ENCODE data around the gene EPG5.
"Not testable (repeated sequence)": the region's sequence is repeated elsewhere in the genome, so short reads cannot be mapped to it uniquely, and the experiment has no call there.

Gene EPG5

DNA sequence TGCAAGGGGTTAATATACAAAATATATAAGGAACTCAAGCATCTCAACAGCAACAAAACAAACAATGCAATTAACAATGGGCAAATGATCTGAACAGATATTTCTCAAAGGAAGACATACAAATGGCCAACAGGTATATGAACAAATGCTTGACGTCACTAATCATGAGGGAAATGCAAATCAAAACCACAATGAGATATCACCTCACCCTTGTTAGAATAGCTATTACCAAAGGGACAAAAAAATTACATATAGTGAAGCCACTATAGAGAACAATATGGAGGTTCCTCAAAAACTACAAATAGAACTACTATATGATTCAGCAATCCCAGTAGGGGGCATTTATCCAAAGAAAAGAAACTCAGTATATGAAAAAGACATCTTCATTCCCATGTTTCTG lies 145.4 kb downstream of the EPG5 start:
- Histone ChIP-seq H3K9ac (ENCODE audit: insufficient read length, low read depth) (no peak overlapping the region), H3K27me3 (ENCODE audit: insufficient read depth, insufficient read length) (no peaks in the 10 kb centered on the region)
- no peak for DNase-seq (ENCODE audit: low read depth, low spot score)

DNA sequence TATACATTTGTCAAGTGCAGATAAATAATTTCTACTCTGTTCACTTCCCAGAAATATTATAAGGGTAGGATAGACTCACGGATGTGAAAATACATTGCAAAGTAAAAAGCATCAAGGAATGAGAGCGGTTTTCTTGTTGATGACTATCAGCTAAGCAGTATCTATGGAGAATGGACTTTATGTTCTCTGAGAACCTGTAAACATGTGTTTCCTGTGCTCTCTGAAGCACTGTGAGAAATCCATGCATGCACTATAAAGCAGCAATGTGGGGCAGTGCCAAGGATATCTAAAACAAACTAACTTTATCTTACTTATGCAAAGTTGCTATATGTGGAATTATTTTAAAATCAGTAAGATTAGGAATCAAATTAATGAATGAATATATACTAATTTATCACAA lies 146.1 kb downstream of the EPG5 start:
- Histone ChIP-seq H3K36me3 (ENCODE audit: insufficient read depth, insufficient read length, low read length) (no peaks in the 10 kb centered on the region), H3K27me3 (ENCODE audit: insufficient read depth, insufficient read length) (no peaks in the 10 kb centered on the region), H3K4me3 (ENCODE audit: insufficient read length, low read depth) (no peak overlapping the region), H3K9ac (ENCODE audit: insufficient read length, low read depth) (no peak overlapping the region), H3K4me1 (ENCODE audit: insufficient read depth, insufficient read length) (peaks cover 2% of the 10 kb centered on the region), H3K9me3 (ENCODE audit: insufficient read depth, low read length) (no peaks in the 10 kb centered on the region)
- no peak for DNase-seq (ENCODE audit: low read depth, low spot score)
- TF ChIP-seq YY1 (IDR thresholded peaks at IDR 0.05; ENCODE audit: insufficient read depth, insufficient read length) (no peak), SUZ12 (IDR thresholded peaks at IDR 0.05; ENCODE audit: extremely low read depth, insufficient read depth, insufficient read length) (no peak), ZNF274 (IDR thresholded peaks at IDR 0.05; ENCODE audit: low read depth, low read length) (no peak)

More for the DNA sequence above, 145.4 kb downstream of the EPG5 start:
- TF ChIP-seq YY1 (IDR thresholded peaks at IDR 0.05; ENCODE audit: insufficient read depth, insufficient read length) (no peak), ZNF274 (IDR thresholded peaks at IDR 0.05; ENCODE audit: low read depth, low read length) (no peak)
- Histone ChIP-seq H3K4me3 (ENCODE audit: insufficient read length, low read depth) (no peak overlapping the region), H3K36me3 (ENCODE audit: insufficient read depth, insufficient read length, low read length) (no peaks in the 10 kb centered on the region), H3K9me3 (ENCODE audit: insufficient read depth, low read length) (no peaks in the 10 kb centered on the region), H3K4me1 (ENCODE audit: insufficient read depth, insufficient read length) (peaks cover 8% of the 10 kb centered on the region)

DNA sequence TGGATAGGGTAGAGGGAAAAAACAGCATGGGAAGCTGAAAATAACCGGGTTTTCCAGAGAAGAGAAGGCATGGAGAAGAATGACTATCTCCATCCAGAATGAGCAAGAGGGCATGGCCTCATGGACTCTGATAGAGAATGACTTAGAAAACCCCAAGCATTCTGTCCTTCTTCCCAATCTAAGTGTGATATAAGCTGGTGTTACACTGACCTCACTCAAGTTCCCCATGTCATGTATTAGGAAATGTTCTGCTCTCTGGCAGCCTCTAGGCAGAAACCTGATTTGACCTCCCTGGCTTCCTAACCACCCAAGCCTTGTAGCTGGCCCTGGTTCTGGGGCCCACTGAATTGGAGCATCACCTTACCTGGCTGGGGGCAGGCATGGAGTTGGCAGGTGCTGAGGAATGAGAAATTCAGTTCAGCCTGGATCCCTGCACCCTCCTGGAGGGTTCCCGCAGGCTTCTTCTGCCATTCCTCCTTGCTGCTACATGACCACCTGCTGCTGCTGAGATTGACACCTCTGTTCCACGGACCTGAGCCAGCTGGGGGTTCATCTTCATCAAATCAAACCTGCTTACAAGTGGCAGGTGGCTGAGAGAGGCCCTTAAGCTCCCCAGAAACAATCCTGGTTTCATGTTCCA lies 146.9 kb downstream of the EPG5 start:
- no peak for DNase-seq (ENCODE audit: low read depth, low spot score)
- no peaks in the 10 kb centered on the region for H3K36me3 ChIP-seq (ENCODE audit: insufficient read depth, insufficient read length, low read length)
- H3K4me3 ChIP-seq (ENCODE audit: insufficient read length, low read depth): no peak overlapping the region
- no peaks in the 10 kb centered on the region for H3K4me1 ChIP-seq (ENCODE audit: insufficient read depth, insufficient read length)
- TF ChIP-seq YY1 (IDR thresholded peaks at IDR 0.05; ENCODE audit: insufficient read depth, insufficient read length) (no peak), ZNF274 (IDR thresholded peaks at IDR 0.05; ENCODE audit: low read depth, low read length) (no peak)
- H3K27me3 ChIP-seq (ENCODE audit: insufficient read depth, insufficient read length): no peaks in the 10 kb centered on the region
- H3K9ac ChIP-seq (ENCODE audit: insufficient read length, low read depth): no peak overlapping the region
- H3K9me3 ChIP-seq (ENCODE audit: insufficient read depth, low read length): no peaks in the 10 kb centered on the region

DNA sequence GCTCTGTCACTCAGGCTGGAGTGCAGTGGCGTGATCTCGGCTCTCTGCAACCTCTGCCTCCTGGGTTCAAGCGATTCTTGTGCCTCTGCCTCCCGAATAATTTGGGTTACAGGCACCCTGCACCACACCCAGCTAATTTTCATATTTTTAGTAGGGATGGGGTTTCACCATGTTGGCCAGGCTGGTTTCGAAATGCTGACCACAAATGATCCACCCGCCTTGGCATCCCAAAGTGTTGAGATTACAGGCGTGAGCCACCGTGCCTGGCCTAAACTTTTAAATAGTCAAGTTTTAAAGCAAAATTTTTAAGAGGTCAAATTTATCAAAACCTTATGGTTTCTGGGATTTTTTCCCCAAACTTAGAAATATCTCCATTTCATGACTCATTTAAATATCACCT lies 148.4 kb downstream of the EPG5 start:
- H3K9ac ChIP-seq (ENCODE audit: insufficient read length, low read depth); H3K27me3 ChIP-seq (ENCODE audit: insufficient read depth, insufficient read length); DNase-seq (ENCODE audit: low read depth, low spot score); H3K36me3 ChIP-seq (ENCODE audit: insufficient read depth, insufficient read length, low read length); H3K4me3 ChIP-seq (ENCODE audit: insufficient read length, low read depth); H3K9me3 ChIP-seq (ENCODE audit: insufficient read depth, low read length); H3K4me1 ChIP-seq (ENCODE audit: insufficient read depth, insufficient read length): not testable (repeated sequence)

DNA sequence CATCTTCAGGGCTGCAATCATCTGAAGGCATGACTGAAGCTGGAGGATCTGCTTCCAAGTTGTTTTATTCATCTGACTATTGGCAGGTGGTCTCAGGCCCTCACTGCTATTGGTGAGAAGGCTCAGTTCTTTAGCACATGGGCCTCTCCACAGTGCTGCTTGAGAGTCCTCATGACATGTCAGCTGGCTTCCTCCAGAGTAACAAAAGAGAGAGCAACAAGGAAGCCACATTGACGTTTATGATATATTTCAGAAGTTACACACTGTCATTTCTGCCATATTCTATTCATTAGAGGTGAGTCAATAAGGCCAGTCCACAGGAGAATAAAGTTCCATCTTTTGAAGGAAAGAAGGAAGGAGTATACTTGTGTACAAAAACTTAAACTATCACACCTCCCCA lies 149.6 kb downstream of the EPG5 start:
- no peaks in the 10 kb centered on the region for H3K9me3 ChIP-seq (ENCODE audit: insufficient read depth, low read length)
- H3K4me3 ChIP-seq (ENCODE audit: insufficient read length, low read depth): no peak overlapping the region
- H3K4me1 ChIP-seq (ENCODE audit: insufficient read depth, insufficient read length): no peaks in the 10 kb centered on the region
- H3K9ac ChIP-seq (ENCODE audit: insufficient read length, low read depth): no peak overlapping the region
- no peak for DNase-seq (ENCODE audit: low read depth, low spot score)
- H3K36me3 ChIP-seq (ENCODE audit: insufficient read depth, insufficient read length, low read length): no peaks in the 10 kb centered on the region
- no peaks in the 10 kb centered on the region for H3K27me3 ChIP-seq (ENCODE audit: insufficient read depth, insufficient read length)
- TF ChIP-seq YY1 (IDR thresholded peaks at IDR 0.05; ENCODE audit: insufficient read depth, insufficient read length) (no peak), SUZ12 (IDR thresholded peaks at IDR 0.05; ENCODE audit: extremely low read depth, insufficient read depth, insufficient read length) (no peak)

DNA sequence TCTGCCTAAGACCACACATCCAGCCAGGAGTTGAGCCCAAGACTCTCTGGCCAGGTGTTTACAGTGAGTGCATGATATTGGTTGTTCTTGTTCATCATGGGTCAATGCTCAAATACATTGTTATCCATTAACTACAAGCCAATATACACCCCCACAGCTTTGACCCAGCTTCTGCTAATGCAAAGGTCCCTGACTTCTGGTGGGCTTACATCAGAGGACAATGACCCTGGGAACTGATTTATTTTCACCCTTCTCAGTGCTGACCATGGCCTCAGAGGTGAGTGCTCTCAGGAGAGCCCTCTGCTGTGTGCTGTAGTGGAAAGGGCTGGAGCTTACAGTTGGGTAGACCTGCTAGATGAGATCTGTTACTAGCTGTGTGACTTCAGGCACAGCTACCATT lies 152.4 kb downstream of the EPG5 start:
- not testable (repeated sequence) for H3K4me1 ChIP-seq (ENCODE audit: insufficient read depth, insufficient read length); H3K4me3 ChIP-seq (ENCODE audit: insufficient read length, low read depth); H3K9me3 ChIP-seq (ENCODE audit: insufficient read depth, low read length); H3K9ac ChIP-seq (ENCODE audit: insufficient read length, low read depth); H3K36me3 ChIP-seq (ENCODE audit: insufficient read depth, insufficient read length, low read length); DNase-seq (ENCODE audit: low read depth, low spot score); H3K27me3 ChIP-seq (ENCODE audit: insufficient read depth, insufficient read length)

DNA sequence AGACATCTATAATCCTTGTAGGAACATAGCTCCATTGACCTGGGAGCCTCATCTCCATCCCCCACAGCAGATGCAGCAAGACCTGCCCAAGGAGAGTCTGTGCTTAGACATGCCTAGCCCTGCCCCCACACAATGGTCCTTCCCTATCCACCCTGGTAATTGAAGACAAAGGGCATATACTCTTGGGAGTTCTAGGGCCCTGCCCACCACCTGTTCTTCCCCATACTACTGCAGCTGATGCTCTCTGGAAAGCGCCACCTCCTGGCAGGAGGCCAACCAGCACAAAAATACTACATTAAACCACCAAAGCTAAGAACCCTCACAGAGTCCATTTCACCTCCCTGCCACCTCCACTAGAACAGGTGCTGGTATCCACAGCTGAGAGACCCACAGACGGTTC lies 160.0 kb downstream of the EPG5 start:
- not testable (repeated sequence) for H3K4me3 ChIP-seq (ENCODE audit: insufficient read length, low read depth); H3K9me3 ChIP-seq (ENCODE audit: insufficient read depth, low read length); H3K4me1 ChIP-seq (ENCODE audit: insufficient read depth, insufficient read length); H3K27me3 ChIP-seq (ENCODE audit: insufficient read depth, insufficient read length); DNase-seq (ENCODE audit: low read depth, low spot score); H3K9ac ChIP-seq (ENCODE audit: insufficient read length, low read depth); H3K36me3 ChIP-seq (ENCODE audit: insufficient read depth, insufficient read length, low read length)

DNA sequence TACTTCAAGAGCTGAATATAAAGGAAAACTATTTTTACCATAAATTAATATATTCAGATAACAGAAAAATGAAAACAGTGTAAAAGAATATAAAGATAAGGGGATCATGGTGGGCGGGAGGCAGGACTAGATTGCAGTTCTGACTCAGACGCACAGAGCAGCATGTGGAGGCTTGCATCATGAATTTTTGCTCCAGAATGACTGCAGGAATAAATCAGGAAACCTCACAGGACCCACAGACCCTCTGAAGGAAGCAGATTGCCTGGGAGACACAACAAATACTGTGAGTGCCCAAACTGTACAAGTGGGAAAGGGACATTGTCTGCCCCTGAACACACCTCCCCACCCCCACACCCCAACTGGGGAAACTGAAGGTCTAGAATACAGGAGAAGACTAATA lies 160.9 kb downstream of the EPG5 start:
- Histone ChIP-seq H3K4me3 (ENCODE audit: insufficient read length, low read depth) (no peak overlapping the region), H3K4me1 (ENCODE audit: insufficient read depth, insufficient read length) (peaks cover 3% of the 10 kb centered on the region), H3K9ac (ENCODE audit: insufficient read length, low read depth) (no peak overlapping the region), H3K27me3 (ENCODE audit: insufficient read depth, insufficient read length) (no peaks in the 10 kb centered on the region), H3K36me3 (ENCODE audit: insufficient read depth, insufficient read length, low read length) (no peaks in the 10 kb centered on the region), H3K9me3 (ENCODE audit: insufficient read depth, low read length) (0 out of 2 replicates have a peak, but pooled peaks cover 5% of the 10 kb centered on the region)
- no peak for DNase-seq (ENCODE audit: low read depth, low spot score)
- TF ChIP-seq YY1 (IDR thresholded peaks at IDR 0.05; ENCODE audit: insufficient read depth, insufficient read length): no peak
- TF ChIP-seq SUZ12 (IDR thresholded peaks at IDR 0.05; ENCODE audit: extremely low read depth, insufficient read depth, insufficient read length): no peak
- no peak for TF ChIP-seq ZNF274 (IDR thresholded peaks at IDR 0.05; ENCODE audit: low read depth, low read length)
